ENCODE results near the gene SLC6A6.

Gene SLC6A6

DNA sequence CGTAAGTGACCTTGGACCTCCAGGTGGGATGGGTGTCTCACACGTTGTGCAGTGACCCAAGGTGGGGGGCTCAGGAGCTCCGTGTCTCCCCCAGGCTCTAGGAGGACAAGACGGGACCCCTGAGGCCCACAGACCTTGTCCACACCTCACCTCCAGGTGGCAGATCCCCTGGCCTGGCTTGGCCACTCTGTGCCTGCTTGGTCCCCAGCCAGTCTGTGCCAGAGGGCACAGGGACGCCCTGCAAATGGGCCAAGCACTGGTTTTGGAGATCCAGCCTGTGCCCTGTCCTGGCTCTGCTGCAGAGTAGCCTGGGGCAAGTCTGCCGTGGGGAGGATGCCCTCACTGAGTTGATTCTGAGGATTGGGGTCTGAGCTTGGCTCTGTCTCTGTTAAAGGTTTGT is 14.0 kb downstream of the SLC6A6 start:
- no peak for DNase-seq (ENCODE audit: low read depth, low spot score)

- DNase-seq (ENCODE audit: low read depth, low spot score) = no peak
Measured at GRCh38 chr3:14418296-14419250, 16.2 kb downstream of the SLC6A6 start.

- no peak for DNase-seq (ENCODE audit: low read depth, low spot score)
Measured at GRCh38 chr3:14422016-14422963, 19.9 kb downstream of the SLC6A6 start.

- DNase-seq (ENCODE audit: low read depth, low spot score) = no peak
Measured at GRCh38 chr3:14423197-14423743, 20.9 kb downstream of the SLC6A6 start.

DNA sequence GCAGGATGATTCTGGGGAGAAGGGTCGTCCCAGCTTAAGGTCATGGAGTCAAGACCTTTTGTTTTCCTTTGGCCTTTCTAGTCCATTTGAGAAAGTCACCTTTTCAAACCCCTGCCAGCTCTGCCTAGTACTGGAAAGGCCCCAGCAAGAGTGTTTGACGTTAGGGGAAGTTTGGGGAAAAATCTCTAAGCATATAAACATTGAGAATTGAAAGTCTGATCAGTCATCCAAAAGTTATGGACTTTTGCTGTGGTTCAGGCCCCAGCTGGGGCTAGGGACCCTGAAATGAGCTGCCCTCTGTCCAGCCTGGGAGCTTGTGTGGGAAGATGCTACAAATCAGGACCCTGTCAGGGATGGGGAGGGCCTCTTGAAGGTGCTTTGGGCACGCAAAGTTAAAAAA is 21.6 kb downstream of the SLC6A6 start:
- DNase-seq (ENCODE audit: low read depth, low spot score) = no peak

GRCh38 chr3:14424711-14425580 is 22.5 kb downstream of the SLC6A6 start:
- no peak for DNase-seq (ENCODE audit: low read depth, low spot score)

DNA sequence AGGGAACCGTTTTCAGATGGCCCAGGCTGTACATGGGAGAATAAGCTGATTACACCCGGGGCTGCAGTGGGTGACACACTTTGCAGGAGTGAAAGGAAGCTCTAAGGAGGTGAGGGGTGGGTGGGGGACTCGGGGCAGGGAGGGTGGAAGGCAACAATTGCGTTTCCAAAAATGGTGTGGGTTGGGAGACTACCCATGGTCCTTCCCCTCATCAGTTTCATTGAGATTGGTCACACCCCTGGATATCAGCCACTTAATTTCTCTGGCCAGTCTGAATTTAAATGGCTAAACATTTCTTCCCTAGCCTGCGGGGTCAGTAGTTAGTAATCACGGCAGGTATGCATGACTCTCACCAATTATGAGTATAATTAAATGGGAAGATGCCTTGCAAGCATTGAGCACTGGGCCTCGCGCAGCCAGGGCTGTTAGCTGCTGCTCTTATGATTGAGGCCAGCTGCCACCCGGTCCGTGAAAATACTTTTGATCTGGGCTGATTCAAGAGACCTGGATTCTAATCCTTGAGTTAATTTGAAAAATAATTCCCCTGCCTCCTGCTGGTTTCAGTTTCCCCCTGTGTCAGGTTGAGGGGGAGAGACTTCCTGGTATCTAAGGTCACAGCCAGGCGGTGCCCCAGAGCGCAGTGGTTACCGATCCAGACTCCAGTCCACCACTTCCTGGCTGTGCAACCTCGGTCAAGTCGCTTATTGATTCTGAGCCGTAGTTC is 23.3 kb downstream of the SLC6A6 start:
- DNase-seq (ENCODE audit: low read depth, low spot score) = no peak

DNA sequence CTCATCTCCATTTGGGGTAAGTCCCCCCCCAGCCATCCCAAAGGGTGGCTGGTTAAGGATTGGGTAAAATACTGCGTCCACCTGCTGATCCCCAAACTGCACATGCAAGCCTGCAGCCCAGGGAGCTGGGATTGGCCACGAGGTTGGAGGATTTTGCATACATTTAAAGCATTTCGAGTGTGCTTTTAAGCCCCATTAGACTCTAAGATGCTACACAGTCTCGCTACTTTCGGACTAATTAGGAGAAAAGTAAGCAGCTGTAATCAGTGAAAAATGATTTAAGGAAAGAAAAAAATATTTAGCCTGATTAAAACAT is 23.9 kb downstream of the SLC6A6 start:
- no peak for DNase-seq (ENCODE audit: low read depth, low spot score)

DNA sequence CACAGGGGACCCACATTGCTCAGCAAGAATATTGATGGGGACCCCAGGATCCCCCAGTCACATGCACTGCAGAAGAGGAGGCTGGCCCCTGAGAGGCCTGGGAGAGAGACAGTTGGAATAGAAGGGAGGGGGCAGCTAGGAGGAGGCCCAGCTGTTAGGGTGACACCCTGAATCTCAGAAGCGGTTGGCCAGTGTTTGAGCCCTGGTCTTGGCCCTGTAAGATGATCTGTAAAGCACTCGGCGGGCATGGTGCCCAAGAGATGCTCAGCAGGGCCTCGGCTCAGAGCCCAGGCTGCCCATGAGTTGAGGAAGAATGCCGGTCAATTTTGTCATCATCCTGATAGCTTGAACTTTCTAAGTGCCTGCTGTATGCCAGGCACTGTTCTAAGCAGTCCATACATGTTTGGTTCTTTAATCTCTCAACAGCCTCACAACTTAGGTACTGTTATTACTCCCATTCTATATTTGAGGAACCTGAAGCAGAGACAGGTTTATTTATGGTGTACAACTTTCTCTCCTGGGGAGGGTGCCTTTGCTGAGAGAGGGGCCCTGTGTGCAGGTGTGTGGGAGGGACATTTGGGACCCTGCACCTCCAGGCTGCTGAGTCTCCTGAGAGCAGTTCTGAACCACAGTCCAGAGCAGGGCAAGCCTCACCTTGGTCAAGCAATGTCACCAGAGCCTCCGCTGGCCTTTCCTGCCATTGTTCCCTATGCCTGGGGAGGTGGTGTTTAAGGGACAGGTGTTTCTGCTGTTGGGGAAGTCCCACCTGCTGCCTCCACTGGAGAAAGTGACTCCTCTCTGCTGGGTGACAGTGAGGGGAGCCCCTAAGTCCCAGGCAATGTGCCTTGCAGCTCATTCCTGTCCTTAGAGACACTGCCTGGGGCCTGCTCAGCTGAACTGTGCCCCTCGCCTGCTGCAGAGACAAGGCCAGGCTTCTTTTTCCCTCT is 26.0 kb downstream of the SLC6A6 start:
- DNase-seq (ENCODE audit: low read depth, low spot score) = no peak

- no peak for DNase-seq (ENCODE audit: low read depth, low spot score)
Measured at GRCh38 chr3:14429237-14429636, 26.8 kb downstream of the SLC6A6 start.

GRCh38 chr3:14429640-14430039 is 27.2 kb downstream of the SLC6A6 start:
- no peak for DNase-seq (ENCODE audit: low read depth, low spot score)

DNA sequence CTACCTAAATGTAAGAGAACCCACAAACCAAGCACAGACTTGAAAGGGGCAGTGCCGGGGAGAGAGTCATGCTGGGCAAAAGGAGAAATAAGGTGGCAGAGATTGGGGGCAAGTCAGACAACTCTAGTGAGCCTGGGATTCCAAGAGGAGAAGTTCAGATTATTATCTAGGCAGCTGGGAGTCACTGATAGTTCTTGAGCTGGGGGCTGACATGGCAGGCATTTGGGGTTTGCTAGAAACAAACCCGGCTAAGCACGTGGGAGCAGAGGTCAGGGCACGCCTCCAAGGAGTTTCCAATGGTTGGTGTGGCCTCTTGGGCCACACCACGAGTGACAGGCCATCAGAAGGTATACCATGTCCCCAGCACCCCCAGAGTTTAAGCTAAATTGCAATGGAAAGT is 27.6 kb downstream of the SLC6A6 start:
- DNase-seq (ENCODE audit: low read depth, low spot score) = no peak

- no peak for DNase-seq (ENCODE audit: low read depth, low spot score)
Measured at GRCh38 chr3:14430706-14431451, 28.5 kb downstream of the SLC6A6 start.

DNA sequence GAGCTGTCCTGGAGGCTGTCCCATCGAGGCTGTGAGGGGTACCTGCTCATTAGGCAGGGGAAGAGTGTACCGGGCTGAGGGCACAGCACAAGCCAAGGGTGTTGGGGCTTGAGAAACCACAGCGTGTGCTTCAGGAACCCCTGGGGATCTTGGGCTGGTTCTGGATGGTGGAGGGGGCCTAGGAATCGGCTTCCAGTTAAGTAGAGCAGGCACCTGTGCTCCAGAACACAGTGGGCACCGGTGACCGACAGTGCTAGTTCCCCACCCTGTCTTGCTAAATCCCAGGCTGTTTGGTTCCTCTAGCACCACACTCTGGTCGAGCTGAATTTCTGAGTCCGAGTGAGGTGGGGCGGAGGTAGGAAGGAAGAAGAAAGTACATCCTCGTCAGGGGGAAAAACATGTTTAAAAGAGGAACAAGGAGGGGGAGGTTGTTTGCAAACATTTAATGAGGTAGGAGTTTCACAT is 29.1 kb downstream of the SLC6A6 start:
- no peak for DNase-seq (ENCODE audit: low read depth, low spot score)

GRCh38 chr3:14431917-14432834 is 29.8 kb downstream of the SLC6A6 start:
- DNase-seq (ENCODE audit: low read depth, low spot score) = no peak

GRCh38 chr3:14433106-14433505 is 30.7 kb downstream of the SLC6A6 start:
- DNase-seq (ENCODE audit: low read depth, low spot score) = no peak

- no peak for DNase-seq (ENCODE audit: low read depth, low spot score)
Measured at GRCh38 chr3:14434126-14434497, 31.7 kb downstream of the SLC6A6 start.

Measured in brain pericyte (primary cell).